ENCODE measurements around the gene TMEM168.

TMEM168 gene

DNA sequence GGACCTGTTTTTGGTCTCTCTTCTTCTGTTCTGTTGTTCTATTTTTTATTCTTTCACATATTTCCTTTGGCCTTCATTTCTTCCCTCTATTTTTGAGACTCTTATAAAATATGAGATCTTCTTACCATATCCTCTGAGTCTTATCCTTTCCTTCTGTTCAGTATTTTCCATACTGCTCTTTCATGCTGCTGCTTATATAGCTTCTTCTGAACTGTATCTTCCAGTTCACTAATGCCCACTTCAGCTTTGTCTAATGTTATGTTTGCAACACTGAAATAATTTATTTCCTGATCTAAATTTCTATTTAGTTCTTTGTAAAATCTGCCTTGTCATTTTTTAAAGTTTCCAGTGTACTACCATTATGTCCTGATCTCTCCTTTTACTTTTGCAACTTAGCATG, 12.8 kb downstream of the TMEM168 start:
- TF ChIP-seq, protein P1, sequence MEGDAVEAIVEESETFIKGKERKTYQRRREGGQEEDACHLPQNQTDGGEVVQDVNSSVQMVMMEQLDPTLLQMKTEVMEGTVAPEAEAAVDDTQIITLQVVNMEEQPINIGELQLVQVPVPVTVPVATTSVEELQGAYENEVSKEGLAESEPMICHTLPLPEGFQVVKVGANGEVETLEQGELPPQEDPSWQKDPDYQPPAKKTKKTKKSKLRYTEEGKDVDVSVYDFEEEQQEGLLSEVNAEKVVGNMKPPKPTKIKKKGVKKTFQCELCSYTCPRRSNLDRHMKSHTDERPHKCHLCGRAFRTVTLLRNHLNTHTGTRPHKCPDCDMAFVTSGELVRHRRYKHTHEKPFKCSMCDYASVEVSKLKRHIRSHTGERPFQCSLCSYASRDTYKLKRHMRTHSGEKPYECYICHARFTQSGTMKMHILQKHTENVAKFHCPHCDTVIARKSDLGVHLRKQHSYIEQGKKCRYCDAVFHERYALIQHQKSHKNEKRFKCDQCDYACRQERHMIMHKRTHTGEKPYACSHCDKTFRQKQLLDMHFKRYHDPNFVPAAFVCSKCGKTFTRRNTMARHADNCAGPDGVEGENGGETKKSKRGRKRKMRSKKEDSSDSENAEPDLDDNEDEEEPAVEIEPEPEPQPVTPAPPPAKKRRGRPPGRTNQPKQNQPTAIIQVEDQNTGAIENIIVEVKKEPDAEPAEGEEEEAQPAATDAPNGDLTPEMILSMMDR (IDR thresholded peaks at IDR 0.05; ENCODE audit: low read depth, low read length): no peak
- no peaks in the 10 kb centered on the region for H3K27me3 ChIP-seq
- H3K9me3 ChIP-seq: no peaks in the 10 kb centered on the region
- H3K36me3 ChIP-seq: no peaks in the 10 kb centered on the region
- DNase-seq: no peak
- H3K4me3 ChIP-seq (ENCODE audit: low read depth, low read length): no peak overlapping the region
- no peaks in the 10 kb centered on the region for H3K4me1 ChIP-seq

DNA sequence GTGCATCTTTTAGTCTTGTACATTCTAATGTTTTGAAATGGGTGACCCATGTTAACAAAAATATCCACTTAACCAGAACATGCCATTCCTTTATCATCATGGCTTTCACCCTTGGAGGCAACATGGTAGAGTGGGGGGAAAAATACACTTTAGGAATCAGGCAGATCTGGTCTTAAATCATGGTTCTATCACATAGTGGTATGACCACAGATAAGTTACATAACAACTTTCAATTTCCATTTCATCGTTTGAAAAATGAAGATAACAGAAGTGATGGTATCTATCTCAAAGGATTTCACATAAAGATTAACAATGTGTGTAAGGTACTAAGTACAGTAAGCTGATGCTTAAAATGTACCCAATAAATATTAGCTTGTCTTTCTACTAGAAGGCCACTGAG, 19.0 kb downstream of the TMEM168 start:
- Histone ChIP-seq H3K36me3 (no peaks in the 10 kb centered on the region), H3K9me3 (no peaks in the 10 kb centered on the region), H3K4me1 (peaks cover 6% of the 10 kb centered on the region; the same call in 1 of the 2 replicates), H3K4me3 (ENCODE audit: low read depth, low read length) (no peak overlapping the region), H3K27me3 (no peaks in the 10 kb centered on the region)
- TF ChIP-seq, protein P1 (IDR thresholded peaks at IDR 0.05; ENCODE audit: low read depth, low read length): no peak
- DNase-seq: no peak

DNA sequence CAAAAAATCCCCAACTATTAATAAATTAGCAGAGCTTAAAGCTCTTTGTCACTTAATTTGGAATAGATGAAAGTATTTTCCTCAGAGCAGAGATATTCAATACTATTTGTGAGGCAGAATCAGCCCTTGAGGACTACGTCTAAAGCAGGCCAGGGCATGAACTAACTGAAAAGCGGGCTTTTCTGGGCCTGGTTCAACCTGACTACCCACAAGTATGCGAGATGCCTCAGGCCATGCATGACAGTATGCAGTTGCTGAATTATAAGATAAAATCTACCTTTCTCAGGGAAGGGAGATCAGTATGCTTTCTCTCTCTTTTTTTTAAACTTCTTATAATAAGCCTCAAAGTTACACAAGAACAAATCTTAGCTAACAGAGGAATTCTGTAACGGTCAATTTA, 20.1 kb downstream of the TMEM168 start:
- no peak for DNase-seq
- Histone ChIP-seq H3K9me3 (no peaks in the 10 kb centered on the region), H3K36me3 (no peaks in the 10 kb centered on the region), H3K4me1 (peaks cover 6% of the 10 kb centered on the region; the same call in 1 of the 2 replicates), H3K27me3 (no peaks in the 10 kb centered on the region), H3K4me3 (ENCODE audit: low read depth, low read length) (no peak overlapping the region)
- TF ChIP-seq, protein P1 (IDR thresholded peaks at IDR 0.05; ENCODE audit: low read depth, low read length): no peak

DNA sequence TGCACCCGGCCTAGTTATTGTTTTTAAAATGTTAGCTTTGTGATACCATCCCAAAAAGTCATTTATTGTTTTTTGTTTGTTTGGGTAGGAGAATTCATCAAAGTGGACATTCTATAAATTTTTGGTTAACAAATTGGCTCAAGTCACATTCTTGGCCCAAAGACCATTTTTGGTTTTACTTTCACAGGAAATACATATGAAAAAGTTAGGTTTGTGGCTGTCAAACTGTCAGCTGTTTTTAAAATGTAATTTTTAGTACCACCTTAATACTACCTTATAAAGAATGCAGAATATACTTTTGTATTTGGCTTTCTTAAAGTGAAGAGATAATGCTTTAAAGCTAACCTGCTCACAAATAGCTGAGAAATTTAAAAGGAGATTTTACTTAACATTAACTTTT, 25.1 kb downstream of the TMEM168 start:
- Histone ChIP-seq H3K27me3 (no peaks in the 10 kb centered on the region), H3K4me1 (peaks cover 4% of the 10 kb centered on the region; the same call in 1 of the 2 replicates), H3K4me3 (ENCODE audit: low read depth, low read length) (no peak overlapping the region), H3K36me3 (no peaks in the 10 kb centered on the region), H3K9me3 (no peaks in the 10 kb centered on the region)
- TF ChIP-seq, protein P1 (IDR thresholded peaks at IDR 0.05; ENCODE audit: low read depth, low read length): no peak
- DNase-seq: no peak

DNA sequence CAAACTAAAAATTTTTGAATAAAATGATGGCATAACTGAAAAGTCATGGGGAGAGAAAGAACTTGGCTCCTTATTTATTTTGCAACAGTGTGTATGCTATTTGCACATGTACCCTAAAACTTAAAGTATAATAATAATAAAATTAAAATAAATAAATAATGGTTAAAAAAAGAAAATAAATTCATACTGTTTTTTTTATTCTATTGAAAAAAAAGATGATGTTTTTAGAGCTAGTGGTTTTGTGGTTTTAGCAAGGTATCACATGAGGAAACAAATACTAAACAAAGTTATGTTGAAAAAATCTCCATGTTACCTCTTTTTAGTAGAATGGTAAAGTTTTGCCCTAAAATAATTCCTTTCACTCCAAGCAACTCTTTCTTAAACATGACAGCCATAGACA, 26.2 kb downstream of the TMEM168 start:
- no peak for DNase-seq
- Histone ChIP-seq H3K9me3 (no peaks in the 10 kb centered on the region), H3K27me3 (no peaks in the 10 kb centered on the region), H3K4me3 (ENCODE audit: low read depth, low read length) (no peak overlapping the region), H3K36me3 (no peaks in the 10 kb centered on the region), H3K4me1 (no peaks in the 10 kb centered on the region)
- TF ChIP-seq, protein P1 (IDR thresholded peaks at IDR 0.05; ENCODE audit: low read depth, low read length): no peak

DNA sequence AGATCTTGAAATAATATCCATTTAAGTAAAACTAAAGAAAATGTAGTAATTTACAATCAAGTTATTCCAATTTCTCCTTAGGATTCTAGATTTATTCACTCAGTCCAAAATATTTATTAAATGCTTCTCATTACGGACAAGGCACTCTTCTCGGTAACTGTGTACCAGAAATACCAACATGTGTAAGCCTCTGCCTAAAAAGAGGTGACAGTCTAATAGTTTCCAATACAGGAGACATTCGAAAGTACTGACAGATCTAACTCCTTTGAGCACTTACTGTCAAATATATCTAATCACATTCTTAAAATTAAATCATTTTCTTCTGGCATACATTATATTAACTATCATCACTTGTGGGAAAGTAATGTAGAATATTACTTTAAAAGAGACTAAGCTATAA, 26.9 kb downstream of the TMEM168 start:
- DNase-seq: no peak
- Histone ChIP-seq H3K36me3 (no peaks in the 10 kb centered on the region), H3K4me3 (ENCODE audit: low read depth, low read length) (no peak overlapping the region), H3K27me3 (no peaks in the 10 kb centered on the region), H3K9me3 (no peaks in the 10 kb centered on the region), H3K4me1 (no peaks in the 10 kb centered on the region)
- TF ChIP-seq, protein P1 (IDR thresholded peaks at IDR 0.05; ENCODE audit: low read depth, low read length): no peak
